Heart right ventricle (tissue), 16 donors: ENCODE results near the gene DUS3L. TPM values are rescaled to one million over a fixed set of nuclear protein-coding genes. Genes with fewer than 3 reads are reported as not detected.

Source experiments
- ATAC-seq, 8 donors: fragments of 200-7000 bp; cut with Tn5 transposase; one replicate each; pipeline ENCODE4 v1.9.1; 2020; ENCODE audit warnings: mild to moderate bottlenecking in 8 of 8, moderate library complexity in 8 of 8, moderate number of reproducible peaks in 1 of 8
- DNase-seq, 2 donors: peaks; one replicate each; pipeline ENCODE4 v3.0.0-alpha.2; 2020
- H3K27ac ChIP-seq, 10 donors: fragments of 200-600 bp; sonication (generic) in 2 of 10; one replicate each; pipeline versions ENCODE4 v1.5.0 to v1.8.0; 2020 to 2022; ENCODE audit warnings: mild to moderate bottlenecking in 3 of 10
- H3K27me3 ChIP-seq, 7 donors: fragments of 200-600 bp; one replicate each; pipeline ENCODE4 v1.8.0; 2021 to 2022; ENCODE audit warnings: mild to moderate bottlenecking in 2 of 7
- H3K36me3 ChIP-seq, 9 donors: fragments of 200-600 bp; sonication (generic) in 1 of 9; one replicate each; pipeline versions ENCODE4 v1.5.0 to v1.8.0; 2020 to 2022; ENCODE audit warnings: mild to moderate bottlenecking in 2 of 9
- H3K4me1 ChIP-seq, 9 donors: fragments of 200-600 bp; sonication (generic) in 1 of 9; one replicate each; pipeline versions ENCODE4 v1.5.0 to v1.8.0; 2020 to 2022; ENCODE audit warnings: mild to moderate bottlenecking in 4 of 9
- H3K4me3 ChIP-seq, 10 donors: fragments of 200-600 bp; sonication (generic) in 2 of 10; one replicate each; pipeline versions ENCODE4 v1.5.0 to v1.8.0; 2020 to 2022; ENCODE audit warnings: mild to moderate bottlenecking in 7 of 10, moderate library complexity in 2 of 10
- H3K9me3 ChIP-seq, 11 donors: fragments of 200-600 bp in 10 of 11; sonication (generic) in 2 of 11; one replicate each; pipeline versions ENCODE4 v1.5.0 to v1.8.0; 2013 to 2022; ENCODE audit warnings: mild to moderate bottlenecking in 2 of 11, control low read depth in 1 of 11, moderate library complexity in 1 of 11
- CTCF ChIP-seq, 9 donors: fragments of 200-600 bp; sonication (generic) in 2 of 9; IDR thresholded peaks; one replicate each; pipeline versions ENCODE4 v1.5.0 to v1.8.0; 2021 to 2022; ENCODE audit warnings: antibody characterized with exemption in 9 of 9, mild to moderate bottlenecking in 5 of 9, moderate library complexity in 1 of 9
- WGBS, 2 donors: extraction: QIAGEN DNeasy Blood & Tissue Kit; methylation state at CpG; one replicate each; pipeline ENCODE4 v1.1.7; 2013; ENCODE audit warnings: inconsistent platforms in 1 of 2; 5-methylcytosine and 5-hydroxymethylcytosine counted together
- intact Hi-C, 10 donors: fragments of 100-400 bp; cut with DNase I; formaldehyde crosslinking; loops; one replicate each; pipeline versions ENCODE4 v1.11.1 to v1.14.2; 2022
- polyA plus RNA-seq, 2 donors: library from polyadenylated mRNA; stranded (reverse); fragments of 200-250 nt; gene quantifications; one replicate each; pipeline ENCODE4 v1.2.3, GENCODE V29; 2013
- total RNA-seq, 10 donors: library from RNA; stranded (reverse); fragmentation: NEBNext Ultra II Directional in 3 of 10; extraction: Animal tissue kit (Norgen Biotek cat#: 25700) in 3 of 10; gene quantifications; one replicate each; pipeline versions ENCODE4 v1.2.1 to v1.2.4, GENCODE V29; 2021 to 2023
- donor health status: Arrhythmogenic right ventricular cardiomyopathy.
- donor health status: ischemic (EF 13 %, LVEDD 7.1; RV severe dilation, severe dysfunction).
- donor health status: healthy with polysubstance abuse.
- donor health status: DM: no; HTN: yes; CAD: no.
- donor health status: DM: no; HTN: no; CAD: no.
- donor health status: ischemic (EF 25% LVEDD 6.9; RV normal size, moderate dysfunction).
- donor health status: ischemic (EF 25% LVEDD 5.7; RV mildly dilated, moderate dysfunction).
- donor health status: healthy.
- donor health status: DM: yes; HTN: yes; CAD: no.
- donor health status: Ischemic cardiomyopathy.
- donor health status: ischemic (EF 35%, LVEDD 5.7; RV mildly dilated, moderate dysfunction).
- donor health status: nonischemic (EF 11% LVEDD 7.7; RV severe dilation, severe dysfunction).
- donor health status: DM: yes; HTN: yes; CAD: no.
- donor health status: PGD.
- donor health status: ischemic (EF 29% LVEDD 5.4; RV normal size, mild dysfunction).
- donor health status: nonischemic (EF 23%, LVEDD 6.1; RV moderate dilation, normal function).

The DUS3L gene
- total and polyA plus RNA-seq, 12 donors = 11.5 to 37.7 (median 14.6) TPM

DNA sequence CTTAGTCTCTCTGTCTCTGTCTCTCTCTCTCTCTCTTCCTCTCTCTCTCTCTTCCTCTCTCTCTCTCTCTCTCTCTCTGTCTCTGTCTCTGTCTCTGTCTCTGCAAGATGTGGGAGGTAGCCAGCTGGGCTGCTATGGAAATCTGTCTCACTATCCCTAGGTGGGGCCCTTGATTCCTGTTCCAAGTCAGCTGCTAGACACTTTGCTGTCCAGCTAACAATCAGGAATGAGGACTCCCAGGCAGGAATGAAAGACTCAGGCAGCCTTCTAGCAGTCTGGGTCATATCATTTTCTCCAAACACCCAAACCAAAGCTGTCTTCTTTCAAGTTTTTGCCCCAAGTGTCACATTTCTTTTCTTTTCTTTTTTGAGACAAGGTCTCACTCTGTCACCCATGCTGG, 47.3 kb downstream of the DUS3L start:
- Histone ChIP-seq H3K9me3 (peaks cover 0 to 8% (median 0%) of the 10 kb centered on the region in 11 donors), H3K27me3 (peaks cover 0 to 22% (median 2%) of the 10 kb centered on the region in 7 donors), H3K36me3 (no peaks in the 10 kb centered on the region), H3K27ac (no peak overlapping the region), H3K4me3 (no peak overlapping the region), H3K4me1 (no peaks in the 10 kb centered on the region)
- no peak for ATAC-seq
- TF ChIP-seq CTCF (IDR thresholded peaks at IDR 0.05) = no peak
- intact Hi-C loops = no loop called here
- DNase-seq = no peak

GRCh38 chr19:5742051-5742450, 48.9 kb downstream of the DUS3L start:
- Histone ChIP-seq H3K4me3 (no peak overlapping the region), H3K27ac (no peak overlapping the region), H3K36me3 (no peaks in the 10 kb centered on the region), H3K4me1 (no peaks in the 10 kb centered on the region), H3K9me3 (peaks cover 0 to 8% (median 0%) of the 10 kb centered on the region in 11 donors), H3K27me3 (peaks cover 0 to 13% (median 0%) of the 10 kb centered on the region in 7 donors)
- ATAC-seq (no peak), DNase-seq (no peak)
- intact Hi-C loops = no loop called here
- 78 to 88% methylated on average over 19 of the region's 19 CpGs for WGBS, 2 donors
- TF ChIP-seq CTCF (IDR thresholded peaks at IDR 0.05) = no peak

- intact Hi-C loops = no loop called here
Observed at GRCh38 chr19:5738423-5738822, 52.5 kb downstream of the DUS3L start.

More at GRCh38 chr19:5738423-5738822, 52.5 kb downstream of the DUS3L start:
- peaks cover 0 to 4% (median 0%) of the 10 kb centered on the region in 7 donors for H3K27me3 ChIP-seq
- no peak for TF ChIP-seq CTCF (IDR thresholded peaks at IDR 0.05)
- no peak for ATAC-seq
- H3K36me3 ChIP-seq = no peaks in the 10 kb centered on the region
- no peak overlapping the region for H3K27ac ChIP-seq
- H3K4me3 ChIP-seq = no peak overlapping the region
- H3K9me3 ChIP-seq = peaks cover 0 to 8% (median 0%) of the 10 kb centered on the region in 11 donors
- H3K4me1 ChIP-seq = no peaks in the 10 kb centered on the region
- WGBS, 2 donors = 80 to 81% methylated on average over 8 of the region's 8 CpGs
- DNase-seq = no peak

Other genes with a start within 250 kb of the DUS3L start
- under 1 TPM in 7 of 10 donors, not detected in 3; 0.07 to 0.68 (median 0.27) TPM for gene TINCR, start 223.2 kb downstream of the DUS3L start, total RNA-seq
- under 1 TPM in 1 of 2 donors, not detected in 1; 0.14 TPM for gene TINCR, start 223.2 kb downstream of the DUS3L start, polyA plus RNA-seq
- 10 to 100 TPM; 34.4 to 70.4 (median 45.9) TPM for gene SAFB2, start 168.4 kb downstream of the DUS3L start, total RNA-seq
- 10 to 100 TPM; 30.8 to 80.3 TPM for gene SAFB2, start 168.4 kb downstream of the DUS3L start, polyA plus RNA-seq
- 10 to 100 TPM; 44.0 to 72.5 (median 50.2) TPM for gene SAFB, start 168.1 kb downstream of the DUS3L start, total RNA-seq
- 10 to 100 TPM; 42.8 to 59.6 TPM for gene SAFB, start 168.1 kb downstream of the DUS3L start, polyA plus RNA-seq
- 100 to 1,000 TPM; 122 to 173 (median 133) TPM for gene MICOS13, start 110.6 kb downstream of the DUS3L start, total RNA-seq
- gene MICOS13, start 110.6 kb downstream of the DUS3L start, polyA plus RNA-seq = 100 to 1,000 TPM; 263 to 658 TPM
- 1 to 10 TPM; 3.3 to 7.6 (median 4.2) TPM for gene HSD11B1L, start 110.1 kb downstream of the DUS3L start, total RNA-seq
- gene HSD11B1L, start 110.1 kb downstream of the DUS3L start, polyA plus RNA-seq = 10 to 100 TPM in 1 of 2 donors, 1 to 10 TPM in 1; 6.3 to 13.2 TPM
- gene RPL36, start 100.9 kb downstream of the DUS3L start, total RNA-seq = 100 to 1,000 TPM; 270 to 463 (median 322) TPM
- 1,000 to 10,000 TPM in 1 of 2 donors, 100 to 1,000 TPM in 1; 980 to 1,152 TPM for gene RPL36, start 100.9 kb downstream of the DUS3L start, polyA plus RNA-seq
- gene LONP1, start 71.0 kb downstream of the DUS3L start, total RNA-seq = 100 to 1,000 TPM in 1 of 10 donors, 10 to 100 TPM in 9; 71.4 to 101 (median 88.5) TPM
- 100 to 1,000 TPM in 1 of 2 donors, 10 to 100 TPM in 1; 95.0 to 121 TPM for gene LONP1, start 71.0 kb downstream of the DUS3L start, polyA plus RNA-seq
- not detected for gene CATSPERD, start 70.5 kb downstream of the DUS3L start, total RNA-seq
- not detected for gene CATSPERD, start 70.5 kb downstream of the DUS3L start, polyA plus RNA-seq
- gene PRR22, start 6.4 kb downstream of the DUS3L start, total RNA-seq = 1 to 10 TPM in 6 of 10 donors, under 1 TPM in 4; 0.59 to 3.0 (median 1.1) TPM
- 1 to 10 TPM; 1.7 to 3.3 TPM for gene PRR22, start 6.4 kb downstream of the DUS3L start, polyA plus RNA-seq
- 10 to 100 TPM in 8 of 10 donors, 1 to 10 TPM in 2; 4.5 to 40.4 (median 14.8) TPM for gene NRTN, start 13.9 kb upstream of the DUS3L start, total RNA-seq
- gene NRTN, start 13.9 kb upstream of the DUS3L start, polyA plus RNA-seq = 10 to 100 TPM; 15.4 to 38.1 TPM
- not detected for gene FUT6, start 48.5 kb upstream of the DUS3L start, total RNA-seq
- not detected for gene FUT6, start 48.5 kb upstream of the DUS3L start, polyA plus RNA-seq
- gene FUT3, start 60.3 kb upstream of the DUS3L start, total RNA-seq = not detected
- under 1 TPM in 1 of 2 donors, not detected in 1; 0.01 TPM for gene FUT3, start 60.3 kb upstream of the DUS3L start, polyA plus RNA-seq
- under 1 TPM in 1 of 10 donors, not detected in 9; 0.21 TPM for gene FUT5, start 79.4 kb upstream of the DUS3L start, total RNA-seq
- not detected for gene FUT5, start 79.4 kb upstream of the DUS3L start, polyA plus RNA-seq
- 100 to 1,000 TPM; 451 to 574 (median 513) TPM for gene NDUFA11, start 112.6 kb upstream of the DUS3L start, total RNA-seq
- 1,000 to 10,000 TPM in 1 of 2 donors, 100 to 1,000 TPM in 1; 760 to 1,143 TPM for gene NDUFA11, start 112.6 kb upstream of the DUS3L start, polyA plus RNA-seq
- 1 to 10 TPM; 1.3 to 3.9 (median 2.5) TPM for gene VMAC, start 113.7 kb upstream of the DUS3L start, total RNA-seq
- gene VMAC, start 113.7 kb upstream of the DUS3L start, polyA plus RNA-seq = 1 to 10 TPM; 1.4 to 5.8 TPM
- gene CAPS, start 123.1 kb upstream of the DUS3L start, total RNA-seq = 1 to 10 TPM; 1.3 to 4.2 (median 2.8) TPM
- gene CAPS, start 123.1 kb upstream of the DUS3L start, polyA plus RNA-seq = 10 to 100 TPM in 1 of 2 donors, 1 to 10 TPM in 1; 3.2 to 14.1 TPM
- 10 to 100 TPM; 51.4 to 76.1 (median 63.3) TPM for gene RANBP3, start 187.0 kb upstream of the DUS3L start, total RNA-seq
- 10 to 100 TPM; 29.5 to 45.2 TPM for gene RANBP3, start 187.0 kb upstream of the DUS3L start, polyA plus RNA-seq